Cardiac fibroblast (primary cell): ENCODE results near the gene CISTR.

Experiments
- DNase-seq, 2 donors: peaks; one replicate each; pipeline versions ENCODE4 v3.0.0 to v3.0.0-alpha.2; 2010; ENCODE audit warnings: low read depth in 2 of 2
- H3K4me3 ChIP-seq, 2 donors: replicated peaks in 1 of 2; 1 replicate in 1 of 2; 2 replicates in 1 of 2; pipeline ENCODE4 v1.5.1; 2011; ENCODE audit warnings: low read depth in 2 of 2, low read length in 2 of 2, mild to moderate bottlenecking in 2 of 2, moderate library complexity in 1 of 2
- TF ChIP-seq, protein P1 (sequence below): IDR thresholded peaks from one replicate; pipeline ENCODE4 v1.5.1; 2011; ENCODE audit warnings: low read depth, mild to moderate bottlenecking, low read length, inconsistent platforms

The CISTR gene

GRCh38 chr12:53777936-53778644 lies 26.3 kb upstream of the CISTR start:
- no peak overlapping the region for H3K4me3 ChIP-seq
- TF ChIP-seq, protein P1, sequence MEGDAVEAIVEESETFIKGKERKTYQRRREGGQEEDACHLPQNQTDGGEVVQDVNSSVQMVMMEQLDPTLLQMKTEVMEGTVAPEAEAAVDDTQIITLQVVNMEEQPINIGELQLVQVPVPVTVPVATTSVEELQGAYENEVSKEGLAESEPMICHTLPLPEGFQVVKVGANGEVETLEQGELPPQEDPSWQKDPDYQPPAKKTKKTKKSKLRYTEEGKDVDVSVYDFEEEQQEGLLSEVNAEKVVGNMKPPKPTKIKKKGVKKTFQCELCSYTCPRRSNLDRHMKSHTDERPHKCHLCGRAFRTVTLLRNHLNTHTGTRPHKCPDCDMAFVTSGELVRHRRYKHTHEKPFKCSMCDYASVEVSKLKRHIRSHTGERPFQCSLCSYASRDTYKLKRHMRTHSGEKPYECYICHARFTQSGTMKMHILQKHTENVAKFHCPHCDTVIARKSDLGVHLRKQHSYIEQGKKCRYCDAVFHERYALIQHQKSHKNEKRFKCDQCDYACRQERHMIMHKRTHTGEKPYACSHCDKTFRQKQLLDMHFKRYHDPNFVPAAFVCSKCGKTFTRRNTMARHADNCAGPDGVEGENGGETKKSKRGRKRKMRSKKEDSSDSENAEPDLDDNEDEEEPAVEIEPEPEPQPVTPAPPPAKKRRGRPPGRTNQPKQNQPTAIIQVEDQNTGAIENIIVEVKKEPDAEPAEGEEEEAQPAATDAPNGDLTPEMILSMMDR: no peak
- DNase-seq: peak in 1 of 2 donors; percentile 22

GRCh38 chr12:53777412-53777811 lies 25.6 kb upstream of the CISTR start:
- DNase-seq: no peak
- TF ChIP-seq, protein P1: no peak
- H3K4me3 ChIP-seq: no peak overlapping the region

DNA sequence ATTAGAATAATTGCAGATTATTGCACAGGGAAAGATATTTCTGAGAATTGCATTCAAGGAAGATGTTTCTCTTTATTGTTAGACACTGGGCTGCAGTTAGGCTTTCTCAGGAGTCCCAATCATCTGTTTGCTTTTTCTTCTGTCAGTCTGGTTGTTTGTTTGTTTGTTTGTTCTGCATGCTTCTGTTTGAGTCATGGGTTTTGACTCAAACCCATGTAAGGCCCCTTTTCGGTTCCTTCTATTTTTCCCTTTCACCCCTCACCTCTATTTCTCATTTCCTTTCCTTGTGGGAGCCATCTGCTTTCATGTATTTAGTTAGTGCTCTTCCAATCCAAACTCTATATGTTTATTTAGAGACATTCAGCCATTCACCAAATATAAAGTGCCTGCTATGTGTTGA lies 25.1 kb upstream of the CISTR start:
- TF ChIP-seq, protein P1: no peak
- H3K4me3 ChIP-seq: no peak overlapping the region
- no peak for DNase-seq

DNA sequence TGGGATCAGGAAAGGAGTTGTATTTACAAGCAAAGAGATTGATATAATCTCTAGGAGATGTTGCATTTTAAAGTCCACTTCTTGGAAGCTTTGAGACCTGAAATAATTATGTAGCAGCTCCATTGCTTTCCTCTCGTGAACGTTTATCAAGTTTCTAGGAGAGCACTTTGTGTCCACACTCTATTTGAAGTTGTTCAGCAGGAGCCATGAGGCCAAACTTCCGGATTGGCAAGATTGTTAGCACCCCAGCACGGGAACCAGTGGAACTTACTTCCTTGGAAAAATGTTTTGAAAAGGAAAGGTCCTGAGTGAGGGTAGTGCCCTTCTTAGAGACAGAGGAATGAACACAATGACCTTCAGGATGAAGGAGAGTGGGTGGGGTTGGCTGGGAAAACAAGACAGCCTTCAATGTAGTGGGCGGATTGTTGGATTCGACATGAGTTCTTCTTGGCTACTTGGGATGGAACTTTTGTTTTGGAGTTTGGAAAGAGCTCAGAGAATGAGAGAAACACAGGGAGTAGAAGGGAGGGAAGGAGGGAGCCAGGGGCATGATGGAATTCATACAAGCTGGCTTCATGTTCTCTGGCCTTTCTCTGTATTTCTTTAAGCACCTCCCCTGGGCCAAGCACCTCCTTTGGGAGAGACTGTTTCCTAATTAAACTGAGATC lies 23.8 kb upstream of the CISTR start:
- peak in 1 of 2 donors; percentile 24 for DNase-seq
- H3K4me3 ChIP-seq: no peak overlapping the region
- TF ChIP-seq, protein P1: no peak

GRCh38 chr12:53770281-53770680 lies 18.5 kb upstream of the CISTR start:
- TF ChIP-seq, protein P1: no peak
- peak; percentile 48 to 94 for DNase-seq
- no peak overlapping the region for H3K4me3 ChIP-seq

DNA sequence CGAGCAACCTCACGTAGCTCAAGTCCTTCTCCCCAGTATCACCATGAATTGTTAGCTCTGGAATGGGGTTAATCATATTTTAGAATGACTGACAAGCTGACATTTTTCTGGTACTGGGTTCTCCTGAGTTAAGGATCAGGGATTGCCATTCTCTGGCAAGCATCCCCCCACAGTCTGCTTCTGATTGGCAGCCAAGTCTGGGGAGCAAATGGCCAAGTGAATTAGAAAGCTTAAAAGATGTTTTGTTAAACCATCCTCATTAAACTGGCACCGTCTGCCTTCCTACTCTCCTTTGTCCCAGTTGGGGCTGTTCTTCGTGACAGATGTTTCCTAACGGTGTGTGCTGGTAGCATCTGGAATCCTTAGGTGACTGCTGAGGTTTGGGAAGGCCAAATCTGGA lies 17.2 kb upstream of the CISTR start:
- TF ChIP-seq, protein P1: no peak
- no peak overlapping the region for H3K4me3 ChIP-seq
- DNase-seq: no peak

GRCh38 chr12:53766881-53767280 lies 15.1 kb upstream of the CISTR start:
- H3K4me3 ChIP-seq: no peak overlapping the region
- DNase-seq: no peak
- TF ChIP-seq, protein P1: no peak
